ENCODE results near the gene MXRA8.
A peak's percentile ranks its signal among the peaks of the same experiment; 100 is the strongest.
"Not testable (repeated sequence)": the region's sequence is repeated elsewhere in the genome, so short reads cannot be mapped to it uniquely, and the experiment has no call there.

Gene MXRA8

GRCh38 chr1:1318777-1319645, 39.3 kb downstream of the MXRA8 start:
- no peak for DNase-seq

GRCh38 chr1:1318131-1318652, 40.2 kb downstream of the MXRA8 start:
- no peak for DNase-seq

GRCh38 chr1:1317420-1317819, 40.9 kb downstream of the MXRA8 start:
- no peak for DNase-seq

GRCh38 chr1:1316199-1316598, 42.2 kb downstream of the MXRA8 start:
- DNase-seq: not testable (repeated sequence)

- DNase-seq: no peak
Observed at GRCh38 chr1:1315435-1315954, 42.9 kb downstream of the MXRA8 start.

GRCh38 chr1:1314678-1315335, 43.5 kb downstream of the MXRA8 start:
- no peak for DNase-seq

GRCh38 chr1:1314237-1314586, 44.1 kb downstream of the MXRA8 start:
- DNase-seq: no peak

- no peak for DNase-seq
Observed at GRCh38 chr1:1313500-1314236, 44.7 kb downstream of the MXRA8 start.

GRCh38 chr1:1312450-1313314, 45.7 kb downstream of the MXRA8 start:
- DNase-seq: no peak

GRCh38 chr1:1311107-1312104, 46.9 kb downstream of the MXRA8 start:
- no peak for DNase-seq

GRCh38 chr1:1310476-1311053, 47.8 kb downstream of the MXRA8 start:
- DNase-seq: no peak

GRCh38 chr1:1310109-1310385, 48.3 kb downstream of the MXRA8 start:
- no peak for DNase-seq

GRCh38 chr1:1309251-1310108, 48.9 kb downstream of the MXRA8 start:
- DNase-seq: no peak

GRCh38 chr1:1308756-1309250, 49.6 kb downstream of the MXRA8 start:
- no peak for DNase-seq

GRCh38 chr1:1307923-1308755, 50.2 kb downstream of the MXRA8 start, which contains the start of the genes ACAP3 and PUSL1:
Gene ACAP3 (minus strand): TSS chr1:1307930. CDS start chr1:1307815, 115 bp downstream.
Gene PUSL1 (plus strand): TSS chr1:1308597. CDS start chr1:1308644, 47 bp downstream.
- peak; percentile 90 for DNase-seq

- no peak for DNase-seq
Observed at GRCh38 chr1:1307261-1307922, 51.0 kb downstream of the MXRA8 start.

GRCh38 chr1:1306661-1307260, 51.6 kb downstream of the MXRA8 start:
- DNase-seq: no peak

Measured in activated CD4-positive, CD25-positive, alpha-beta regulatory T cell treated with anti-CD3 and anti-CD28 coated beads, Interleukin-2, amount 50 U/mL, for 72 hours (primary cell).